T-helper 22 cell (primary cell): ENCODE results near the gene ZDHHC24.
"Not testable (repeated sequence)": the region's sequence is repeated elsewhere in the genome, so short reads cannot be mapped to it uniquely, and the experiment has no call there.

Source experiments
- DNase-seq: peaks from one replicate; pipeline ENCODE4 v3.0.0-alpha.2; 2020; ENCODE audit warnings: low read depth

The ZDHHC24 gene

GRCh38 chr11:66544952-66545351 lies 896 bp downstream of the ZDHHC24 start:
- DNase-seq = not testable (repeated sequence)

GRCh38 chr11:66543263-66544107 lies 2.4 kb downstream of the ZDHHC24 start:
- DNase-seq = peak; percentile 39

GRCh38 chr11:66542362-66542761 lies 3.5 kb downstream of the ZDHHC24 start:
- no peak for DNase-seq

GRCh38 chr11:66541892-66542291 lies 4.0 kb downstream of the ZDHHC24 start:
- no peak for DNase-seq

GRCh38 chr11:66540598-66540997 lies 5.2 kb downstream of the ZDHHC24 start:
- not testable (repeated sequence) for DNase-seq

GRCh38 chr11:66539870-66540213 lies 6.0 kb downstream of the ZDHHC24 start:
- no peak for DNase-seq

- DNase-seq = no peak
Observed at GRCh38 chr11:66539170-66539869, 6.5 kb downstream of the ZDHHC24 start.

- DNase-seq = no peak
Observed at GRCh38 chr11:66532784-66533183, 13.1 kb downstream of the ZDHHC24 start.

- DNase-seq = no peak
Observed at GRCh38 chr11:66531841-66532240, 14.0 kb downstream of the ZDHHC24 start.

GRCh38 chr11:66530927-66531709 lies 14.7 kb downstream of the ZDHHC24 start:
- no peak for DNase-seq

- DNase-seq = no peak
Observed at GRCh38 chr11:66529655-66530054, 16.2 kb downstream of the ZDHHC24 start.

- DNase-seq = no peak
Observed at GRCh38 chr11:66529069-66529468, 16.8 kb downstream of the ZDHHC24 start.

GRCh38 chr11:66524304-66525040 lies 21.4 kb downstream of the ZDHHC24 start:
- DNase-seq = no peak

GRCh38 chr11:66523611-66524010 lies 22.2 kb downstream of the ZDHHC24 start:
- no peak for DNase-seq

GRCh38 chr11:66510990-66511339 lies 34.9 kb downstream of the ZDHHC24 start:
- DNase-seq = no peak

GRCh38 chr11:66510271-66510989 lies 35.4 kb downstream of the ZDHHC24 start, which contains the start of gene BBS1:
Gene BBS1 (plus strand): TSS chr11:66510635. CDS start chr11:66510660, 25 bp downstream.
- DNase-seq = peak; percentile 59

GRCh38 chr11:66509131-66509561 lies 36.7 kb downstream of the ZDHHC24 start:
- DNase-seq = no peak

GRCh38 chr11:66505276-66505816 lies 40.5 kb downstream of the ZDHHC24 start:
- DNase-seq = no peak

GRCh38 chr11:66498506-66498905 lies 47.3 kb downstream of the ZDHHC24 start:
- no peak for DNase-seq

GRCh38 chr11:66497206-66497605 lies 48.6 kb downstream of the ZDHHC24 start:
- DNase-seq = no peak

GRCh38 chr11:66495401-66495854 lies 50.4 kb downstream of the ZDHHC24 start:
- no peak for DNase-seq
